NCI-H510A (cell line): ENCODE results near the gene ZNF214.
"Not testable (repeated sequence)": the region's sequence is repeated elsewhere in the genome, so short reads cannot be mapped to it uniquely, and the experiment has no call there.

Source experiments
- DNase-seq: peaks from one replicate; lab custom pipeline; 2025; lab: John Stamatoyannopoulos, UW

ZNF214 gene

DNA sequence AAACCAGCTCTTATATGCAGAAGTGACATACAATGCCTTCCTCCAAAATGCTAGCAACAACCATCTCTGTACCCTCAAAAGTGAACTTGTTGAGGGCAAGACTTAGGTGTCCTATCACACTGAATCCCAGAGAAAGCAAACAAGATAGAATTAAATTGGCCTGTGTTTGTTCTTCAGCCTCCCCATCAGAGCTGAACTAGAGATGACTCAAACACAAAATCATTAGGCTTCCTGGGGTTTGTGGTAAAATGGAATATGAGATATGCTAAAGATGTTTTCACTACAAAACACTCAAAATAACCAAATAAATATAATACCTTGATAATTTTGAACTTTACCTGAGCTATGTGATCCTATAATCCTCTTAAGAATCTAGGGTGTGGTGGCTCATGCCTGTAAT is 31.6 kb downstream of the ZNF214 start:
- no peak for DNase-seq

DNA sequence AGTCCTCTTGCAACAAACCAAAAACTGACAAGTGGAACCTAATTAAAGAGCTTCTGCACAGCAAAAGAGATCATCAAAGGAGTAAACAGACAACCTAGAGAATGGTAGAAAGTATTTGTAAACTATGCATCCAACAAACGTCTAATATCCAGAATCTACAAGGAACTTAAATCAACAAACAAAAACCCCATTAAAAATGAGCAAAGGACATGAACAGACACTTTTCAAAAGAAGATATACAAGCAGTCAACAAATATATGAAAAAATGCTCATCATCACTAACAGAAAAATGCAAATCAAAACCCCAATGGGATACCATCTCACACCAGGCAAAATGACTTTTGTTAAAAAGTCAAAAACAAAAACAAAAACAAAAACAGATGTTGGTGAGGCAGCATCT is 33.7 kb downstream of the ZNF214 start:
- no peak for DNase-seq

DNA sequence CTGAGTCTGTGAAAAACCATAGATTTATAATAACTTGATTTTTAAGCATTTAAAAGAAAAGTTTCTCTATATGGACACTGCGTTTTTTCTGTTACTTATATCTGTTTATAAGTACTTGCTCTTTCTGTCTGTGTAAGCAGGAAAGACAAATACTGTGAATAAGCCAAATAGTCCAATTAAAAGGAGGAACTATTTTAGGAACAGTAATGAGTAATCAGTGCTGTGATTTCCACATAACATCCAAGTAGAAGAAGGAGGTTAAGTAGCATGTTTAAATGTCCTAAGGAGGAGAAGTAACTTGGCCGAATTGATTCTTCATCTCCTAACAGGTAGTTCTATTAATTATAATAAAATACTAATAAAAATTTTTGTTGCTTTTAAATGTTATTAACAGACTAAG is 40.8 kb downstream of the ZNF214 start:
- no peak for DNase-seq

DNA sequence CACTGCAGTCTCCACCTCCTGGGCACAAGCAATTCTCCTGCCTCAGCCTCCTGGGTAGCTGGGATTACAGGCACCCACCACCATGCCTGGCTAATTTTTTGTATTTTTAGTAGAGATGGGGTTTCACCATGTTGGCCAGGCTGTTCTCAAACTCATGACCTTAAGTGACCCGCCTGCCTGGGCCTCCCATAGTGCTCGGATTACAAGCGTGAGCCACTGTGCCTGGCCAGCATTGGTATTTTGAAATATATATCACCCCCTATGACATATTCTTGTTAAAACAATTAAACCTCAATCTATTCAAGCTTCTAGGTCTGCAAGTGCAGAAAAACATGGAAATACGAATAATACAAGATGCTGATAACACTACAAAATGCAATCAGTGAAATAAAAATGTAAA is 50.3 kb downstream of the ZNF214 start:
- not testable (repeated sequence) for DNase-seq

DNA sequence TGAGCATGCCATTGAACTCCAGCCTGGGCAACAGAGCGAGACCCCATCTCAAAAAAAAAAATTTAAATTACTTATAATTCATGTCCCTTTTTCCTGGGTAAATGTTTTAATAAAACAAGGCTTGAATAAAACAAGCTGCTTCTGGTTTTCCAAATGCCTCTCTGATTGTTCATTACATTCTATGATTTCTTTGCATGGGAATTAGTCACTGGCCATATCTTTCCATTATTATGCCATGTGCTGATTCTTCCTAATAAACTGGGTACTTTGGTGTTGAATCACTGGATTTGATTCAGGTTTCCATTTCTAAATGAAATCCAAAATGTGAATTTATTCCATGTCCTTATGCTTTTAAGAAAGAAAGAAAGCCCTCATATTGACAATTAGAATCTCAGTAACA is 51.3 kb downstream of the ZNF214 start:
- DNase-seq = no peak

DNA sequence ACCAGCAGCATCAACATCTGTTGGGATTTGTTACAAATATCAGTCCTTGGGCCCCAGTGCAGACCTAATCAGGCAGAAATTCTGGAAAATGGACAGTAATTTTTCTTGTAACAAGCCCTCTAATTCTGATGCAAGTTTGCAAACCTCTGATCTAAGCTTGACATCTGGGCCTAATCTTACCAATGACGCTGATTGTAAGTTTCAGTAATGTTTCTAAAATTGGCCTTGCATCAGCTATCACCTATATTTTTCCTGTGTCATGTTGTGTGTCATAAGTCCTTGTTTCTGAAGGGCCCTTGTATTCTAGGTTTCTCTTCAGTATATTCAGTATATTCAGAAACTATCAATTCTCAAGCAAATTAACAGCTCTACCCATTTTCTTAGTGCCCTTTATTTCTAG is 57.5 kb downstream of the ZNF214 start:
- no peak for DNase-seq

DNA sequence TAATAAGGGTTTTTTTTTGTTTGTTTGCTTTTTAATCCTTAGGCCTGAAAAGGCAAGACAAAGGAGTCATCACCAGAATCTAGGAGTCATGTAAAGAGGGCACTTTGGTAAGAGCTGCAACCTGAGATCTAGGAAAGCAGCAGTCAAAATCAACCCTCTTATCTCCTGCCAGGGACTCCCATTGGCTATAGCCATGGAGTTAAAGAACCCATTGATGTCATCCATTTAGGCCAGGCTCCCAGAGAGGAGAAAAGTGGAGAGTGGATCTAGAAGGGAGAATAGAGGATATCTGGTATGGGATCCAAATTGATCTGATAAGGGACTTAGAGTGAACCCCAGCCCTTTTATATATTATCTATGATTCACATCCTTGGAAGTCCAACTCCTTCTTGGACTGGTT is 58.0 kb downstream of the ZNF214 start:
- no peak for DNase-seq

DNA sequence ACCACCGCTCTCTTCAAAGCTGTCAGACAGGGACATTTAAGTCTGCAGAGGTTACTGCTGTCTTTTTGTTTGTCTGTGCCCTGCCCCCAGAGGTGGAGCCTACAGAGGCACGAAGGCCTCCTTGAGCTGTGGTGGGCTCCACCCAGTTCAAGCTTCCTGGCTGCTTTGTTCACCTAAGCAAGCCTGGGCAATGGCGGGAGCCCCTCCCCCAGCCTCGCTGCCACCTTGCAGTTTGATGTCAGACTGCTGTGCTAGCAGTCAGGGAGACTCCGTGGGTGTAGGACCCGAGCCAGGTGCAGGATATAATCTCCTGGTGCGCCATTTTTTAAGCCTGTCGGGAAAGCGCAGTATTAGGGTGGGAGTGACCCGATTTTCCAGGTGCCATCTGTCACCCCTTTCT is 65.9 kb downstream of the ZNF214 start:
- not testable (repeated sequence) for DNase-seq
